ENCODE data around the gene BCL7C. TPM values are rescaled to one million over a fixed set of nuclear protein-coding genes. Genes with fewer than 3 reads are reported as not detected.
"Not testable (repeated sequence)": the region's sequence is repeated elsewhere in the genome, so short reads cannot be mapped to it uniquely, and the experiment has no call there.

Gene BCL7C
- total RNA-seq, 3 donors from 2014 or later = 22.1 to 24.8 (median 23.7) TPM

DNA sequence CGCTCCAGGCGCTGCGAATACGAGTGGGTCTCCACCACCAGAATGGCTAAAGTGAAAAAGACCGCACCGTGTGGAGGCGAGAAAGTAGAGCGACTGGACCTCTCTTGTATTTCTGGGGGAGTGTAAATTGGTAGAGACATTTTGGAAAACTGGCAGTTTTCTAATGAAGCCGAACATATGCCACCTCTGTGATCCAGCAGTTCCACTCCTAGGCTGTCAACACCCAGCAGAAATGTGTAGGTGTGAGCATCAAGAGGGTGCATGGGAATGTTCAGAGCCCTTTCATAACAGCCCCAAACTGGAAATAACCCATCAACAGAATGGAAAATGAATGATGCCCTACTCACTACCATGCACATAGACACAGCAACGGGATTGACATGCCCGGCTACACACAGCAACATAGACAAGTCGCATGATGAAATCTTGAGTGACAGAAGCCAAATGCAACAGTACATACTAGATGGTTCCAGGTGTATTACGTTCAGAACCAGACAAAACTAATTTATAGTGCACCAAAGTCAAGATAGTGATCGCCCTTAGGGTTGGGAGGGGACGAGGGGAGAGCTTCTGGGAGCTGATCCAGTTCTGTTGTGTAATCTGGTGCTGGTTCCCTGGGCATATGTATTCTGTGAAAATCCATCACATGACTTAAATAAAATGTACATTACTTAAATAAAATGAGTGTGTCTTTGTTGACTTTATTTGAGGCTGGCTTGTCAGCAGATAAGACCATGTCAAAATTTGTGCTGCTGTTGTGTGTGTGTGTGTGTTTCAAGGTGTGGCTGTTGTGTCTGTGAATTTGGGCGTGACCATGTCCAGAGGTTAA, 877 bp upstream of the BCL7C start:
- H3K9me3 Mint-ChIP-seq = no peaks in the 10 kb centered on the region
- no peak for ATAC-seq
- peaks cover 2% of the 10 kb centered on the region for H3K36me3 Mint-ChIP-seq (ENCODE audit: insufficient read depth)
- peak overlapping the region; percentile 77 for H3K4me3 Mint-ChIP-seq
- H3K27me3 Mint-ChIP-seq (ENCODE audit: low read depth) = no peaks in the 10 kb centered on the region
- DNase-seq = no peak
- peaks cover 35% of the 10 kb centered on the region for H3K4me1 Mint-ChIP-seq (ENCODE audit: low read depth)

DNA sequence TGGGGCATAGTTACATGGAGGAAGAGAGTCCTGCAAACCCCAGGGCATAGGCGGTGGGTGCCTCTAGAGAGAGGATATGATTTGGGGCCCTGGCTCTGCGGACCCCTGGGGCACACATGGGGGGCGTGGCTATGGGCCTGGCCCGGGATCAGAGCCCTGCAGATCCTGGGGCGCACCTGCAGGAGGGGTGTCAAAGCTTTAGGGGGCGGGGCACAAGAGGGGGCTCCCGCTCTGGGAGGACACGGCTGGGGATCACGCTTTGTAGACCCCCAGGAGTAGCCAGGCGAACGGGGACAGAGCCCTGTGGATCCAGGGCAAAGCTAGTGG, 497 bp downstream of the BCL7C start:
- DNase-seq = no peak
- Mint-ChIP-seq H3K9me3 (no peaks in the 10 kb centered on the region), H3K36me3 (ENCODE audit: insufficient read depth) (peaks cover 9% of the 10 kb centered on the region), H3K27me3 (ENCODE audit: low read depth) (no peaks in the 10 kb centered on the region), H3K4me1 (ENCODE audit: low read depth) (peaks cover 38% of the 10 kb centered on the region), H3K4me3 (peak overlapping the region; percentile 82)
- peak; percentile 3 to 8 for ATAC-seq

DNA sequence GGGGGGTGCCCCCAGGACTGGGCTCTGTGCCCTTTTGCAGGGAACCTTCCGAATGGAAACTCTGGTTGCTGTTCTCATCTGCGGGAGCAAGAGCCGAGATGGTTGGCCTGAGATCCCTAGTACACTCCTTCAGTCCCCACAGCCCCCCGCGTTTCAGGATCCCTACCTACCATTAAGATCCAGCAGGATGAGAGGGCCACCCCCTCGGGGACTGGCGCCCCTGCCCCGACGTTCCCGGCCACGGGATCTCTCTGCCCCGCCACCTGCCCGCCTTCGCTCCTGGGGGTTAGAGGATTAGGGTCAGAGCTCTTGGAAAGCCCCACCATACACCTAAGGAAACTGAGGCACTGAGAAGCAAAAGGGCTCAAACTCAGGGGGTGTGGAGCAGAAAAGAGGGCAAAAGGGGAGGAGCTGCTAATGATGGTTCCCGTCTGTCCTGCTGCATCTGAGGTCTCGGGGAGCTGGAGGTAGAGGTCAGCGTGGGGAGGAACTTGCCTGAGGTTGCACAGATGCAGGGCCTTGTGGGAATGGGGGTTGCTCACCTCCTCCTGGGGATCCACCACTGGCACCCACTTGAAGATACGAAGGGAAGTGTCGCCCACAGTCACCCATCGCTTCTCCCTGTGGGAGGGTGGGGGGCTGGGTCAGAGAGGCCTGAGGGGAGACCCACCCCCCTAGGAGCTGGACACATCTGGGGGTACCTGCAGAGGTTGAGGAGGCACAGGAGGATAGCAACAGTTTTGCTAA, 1.0 kb downstream of the BCL7C start:
- no peak for DNase-seq
- ATAC-seq = no peak
- no peaks in the 10 kb centered on the region for H3K9me3 Mint-ChIP-seq
- no peaks in the 10 kb centered on the region for H3K27me3 Mint-ChIP-seq (ENCODE audit: low read depth)
- H3K36me3 Mint-ChIP-seq (ENCODE audit: insufficient read depth) = peaks cover 9% of the 10 kb centered on the region
- peak overlapping the region; percentile 82 for H3K4me3 Mint-ChIP-seq
- H3K4me1 Mint-ChIP-seq (ENCODE audit: low read depth) = peaks cover 38% of the 10 kb centered on the region

DNA sequence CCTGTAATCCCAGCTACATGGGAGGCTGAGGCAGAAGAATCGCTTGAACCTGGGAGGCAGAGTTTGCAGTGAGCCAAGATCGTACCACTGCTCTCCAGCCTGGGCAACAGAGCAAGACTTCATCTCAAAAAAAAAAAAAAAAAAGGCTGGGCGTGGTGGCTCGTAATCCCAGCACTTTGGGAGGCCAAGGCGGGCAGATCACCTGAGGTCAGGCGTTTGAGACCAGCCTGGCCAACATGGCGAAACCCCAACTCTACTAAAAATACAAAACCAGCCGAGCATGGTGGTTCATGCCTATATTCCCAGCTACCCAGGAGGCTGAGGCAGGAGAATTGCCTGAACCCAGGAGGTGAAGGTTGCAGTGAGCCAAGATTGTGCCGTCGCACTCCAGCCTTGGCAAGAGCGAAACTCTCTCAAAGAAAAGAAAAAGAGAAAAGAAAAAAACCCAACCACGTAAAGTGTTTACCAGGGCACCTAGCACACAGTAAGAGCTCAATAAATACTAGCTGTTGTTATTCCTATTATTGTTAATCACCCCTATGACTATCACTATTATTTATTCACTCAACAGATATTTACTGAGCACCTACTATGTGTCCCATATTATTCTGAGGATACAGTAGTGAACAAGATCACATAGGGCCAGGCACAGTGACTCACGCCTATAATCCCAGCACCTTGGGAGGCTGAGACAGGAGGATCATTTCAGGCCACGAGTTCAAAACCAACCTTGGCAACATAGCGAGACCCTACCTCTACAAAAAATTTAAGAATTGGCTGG, 2.6 kb downstream of the BCL7C start:
- not testable (repeated sequence) for DNase-seq; H3K36me3 Mint-ChIP-seq (ENCODE audit: insufficient read depth); ATAC-seq; H3K4me3 Mint-ChIP-seq; H3K9me3 Mint-ChIP-seq; H3K27me3 Mint-ChIP-seq (ENCODE audit: low read depth)
- H3K4me1 Mint-ChIP-seq (ENCODE audit: low read depth) = peaks cover 32% of the 10 kb centered on the region

DNA sequence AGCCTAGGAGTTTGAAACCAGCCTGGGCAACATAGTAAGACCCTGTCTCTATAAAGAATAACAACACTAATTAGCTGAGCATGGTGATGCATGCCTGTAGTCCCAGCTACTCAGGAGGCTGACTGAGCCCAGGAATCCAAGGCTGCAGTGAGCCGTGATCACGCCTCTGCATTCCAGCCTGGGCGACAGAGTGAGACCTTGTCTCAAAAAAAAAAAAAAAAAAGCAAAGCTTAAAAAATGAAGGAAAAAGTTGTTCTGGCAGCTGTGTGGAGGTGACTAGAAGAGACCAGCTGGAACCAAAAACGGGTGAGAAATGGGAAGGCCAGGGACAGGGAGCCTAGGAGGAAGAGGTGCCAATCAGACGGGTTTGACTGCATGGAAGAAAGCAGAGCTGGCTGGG, 4.2 kb downstream of the BCL7C start:
- H3K27me3 Mint-ChIP-seq (ENCODE audit: low read depth) = no peaks in the 10 kb centered on the region
- DNase-seq = no peak
- peaks cover 23% of the 10 kb centered on the region for H3K4me1 Mint-ChIP-seq (ENCODE audit: low read depth)
- H3K4me3 Mint-ChIP-seq = no peak overlapping the region
- ATAC-seq = no peak
- H3K9me3 Mint-ChIP-seq = no peaks in the 10 kb centered on the region
- peaks cover 14% of the 10 kb centered on the region for H3K36me3 Mint-ChIP-seq (ENCODE audit: insufficient read depth)

DNA sequence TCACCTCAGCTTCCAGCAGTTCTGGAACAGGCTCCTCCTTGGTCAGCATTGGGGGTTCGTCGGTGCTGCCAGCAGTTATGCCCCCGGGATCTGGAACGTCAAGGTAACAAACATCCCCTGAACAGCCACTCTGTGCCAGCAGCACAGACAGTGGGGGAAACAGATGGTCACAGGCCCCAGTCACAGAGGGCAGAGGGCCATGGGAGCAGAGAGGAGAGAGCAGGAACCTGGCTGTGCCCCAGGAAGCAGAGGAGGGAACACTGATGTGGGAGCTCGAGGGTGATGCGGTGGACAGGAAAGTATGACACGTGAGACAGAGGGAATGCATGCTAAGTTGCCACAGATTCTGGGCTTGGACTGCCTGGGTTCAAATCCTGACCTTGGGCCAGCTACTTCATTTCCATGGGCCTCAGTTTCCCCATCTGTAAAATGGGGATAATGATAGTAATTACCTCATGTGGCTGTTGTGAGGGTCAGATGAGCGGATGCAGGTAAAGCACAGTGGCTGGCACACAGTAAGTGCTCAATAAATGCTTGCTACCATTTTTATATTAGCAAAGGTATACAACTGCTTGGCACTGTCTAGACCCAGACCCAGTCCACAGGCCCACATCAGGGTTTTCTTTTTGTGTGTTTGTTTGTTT, 4.9 kb downstream of the BCL7C start:
- no peaks in the 10 kb centered on the region for H3K9me3 Mint-ChIP-seq
- no peaks in the 10 kb centered on the region for H3K27me3 Mint-ChIP-seq (ENCODE audit: low read depth)
- ATAC-seq (no peak), DNase-seq (no peak)
- no peak overlapping the region for H3K4me3 Mint-ChIP-seq
- H3K36me3 Mint-ChIP-seq (ENCODE audit: insufficient read depth) = peaks cover 14% of the 10 kb centered on the region
- H3K4me1 Mint-ChIP-seq (ENCODE audit: low read depth) = peaks cover 19% of the 10 kb centered on the region

DNA sequence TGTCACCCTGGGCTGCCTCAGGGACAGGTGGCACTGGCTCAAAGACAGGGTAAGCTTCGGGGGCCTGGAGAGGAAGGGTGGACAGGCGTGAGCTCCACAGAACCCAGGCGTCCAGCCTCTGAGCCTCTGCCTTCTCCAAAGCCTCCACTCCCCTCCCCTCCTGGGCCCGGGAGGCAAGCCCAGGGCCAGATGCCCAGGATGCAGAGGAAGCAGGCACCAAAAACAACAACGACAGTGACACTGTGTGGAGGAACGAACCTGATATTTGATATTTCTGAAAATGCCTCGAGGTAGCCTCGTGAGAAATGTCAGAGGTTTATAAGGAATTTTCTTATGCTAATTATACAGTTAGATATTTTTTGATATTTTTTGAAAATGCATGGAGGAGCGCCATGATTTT, 6.0 kb downstream of the BCL7C start:
- H3K4me1 Mint-ChIP-seq (ENCODE audit: low read depth) = peaks cover 17% of the 10 kb centered on the region
- no peaks in the 10 kb centered on the region for H3K9me3 Mint-ChIP-seq
- ATAC-seq (no peak), DNase-seq (no peak)
- H3K36me3 Mint-ChIP-seq (ENCODE audit: insufficient read depth) = peaks cover 15% of the 10 kb centered on the region
- H3K4me3 Mint-ChIP-seq = no peak overlapping the region
- no peaks in the 10 kb centered on the region for H3K27me3 Mint-ChIP-seq (ENCODE audit: low read depth)

DNA sequence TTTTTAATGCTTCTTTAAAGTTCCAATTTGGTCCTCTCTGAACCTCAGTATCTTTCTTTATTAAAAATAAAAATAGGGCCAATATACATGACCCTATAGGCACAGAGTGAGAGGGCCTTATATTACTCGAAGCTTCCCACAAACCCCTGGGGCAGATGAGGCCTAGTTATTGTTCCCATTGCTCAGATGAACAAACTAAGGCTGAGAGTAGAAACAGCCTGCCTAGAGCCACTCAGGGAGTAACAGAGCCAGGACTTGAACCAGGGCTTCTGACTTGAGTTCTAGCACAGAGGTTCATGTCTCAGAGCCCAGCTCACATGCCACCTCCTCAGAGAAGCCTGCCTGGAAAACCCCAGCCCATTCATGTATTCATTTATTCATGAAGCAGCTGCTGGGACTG, 7.7 kb downstream of the BCL7C start:
- DNase-seq (no peak), ATAC-seq (no peak)
- no peaks in the 10 kb centered on the region for H3K9me3 Mint-ChIP-seq
- peaks cover 22% of the 10 kb centered on the region for H3K4me1 Mint-ChIP-seq (ENCODE audit: low read depth)
- peaks cover 18% of the 10 kb centered on the region for H3K36me3 Mint-ChIP-seq (ENCODE audit: insufficient read depth)
- no peak overlapping the region for H3K4me3 Mint-ChIP-seq
- H3K27me3 Mint-ChIP-seq (ENCODE audit: low read depth) = no peaks in the 10 kb centered on the region

DNA sequence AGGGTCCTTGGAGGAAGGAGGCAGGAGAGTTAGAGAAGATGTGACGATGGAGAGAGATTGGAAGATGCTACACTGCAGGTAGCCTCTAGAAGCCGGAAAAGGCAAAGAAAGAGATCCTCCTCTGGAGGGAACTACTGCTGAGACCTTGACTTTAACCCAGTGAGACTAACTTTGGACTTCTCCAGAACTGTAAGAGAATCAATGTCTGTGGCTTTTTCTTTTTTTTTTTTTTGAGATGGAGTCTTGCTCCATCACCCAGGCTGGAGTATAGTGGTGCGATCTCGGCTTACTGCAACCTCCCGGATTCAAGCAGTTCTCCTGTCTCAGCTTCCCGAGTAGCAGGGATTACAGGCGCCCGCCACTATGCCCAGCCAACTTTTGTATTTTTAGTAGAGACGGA, 8.7 kb downstream of the BCL7C start:
- Mint-ChIP-seq H3K27me3 (ENCODE audit: low read depth) (no peaks in the 10 kb centered on the region), H3K4me3 (no peak overlapping the region), H3K9me3 (no peaks in the 10 kb centered on the region), H3K4me1 (ENCODE audit: low read depth) (peaks cover 24% of the 10 kb centered on the region), H3K36me3 (ENCODE audit: insufficient read depth) (peaks cover 18% of the 10 kb centered on the region)
- DNase-seq (no peak), ATAC-seq (no peak)

DNA sequence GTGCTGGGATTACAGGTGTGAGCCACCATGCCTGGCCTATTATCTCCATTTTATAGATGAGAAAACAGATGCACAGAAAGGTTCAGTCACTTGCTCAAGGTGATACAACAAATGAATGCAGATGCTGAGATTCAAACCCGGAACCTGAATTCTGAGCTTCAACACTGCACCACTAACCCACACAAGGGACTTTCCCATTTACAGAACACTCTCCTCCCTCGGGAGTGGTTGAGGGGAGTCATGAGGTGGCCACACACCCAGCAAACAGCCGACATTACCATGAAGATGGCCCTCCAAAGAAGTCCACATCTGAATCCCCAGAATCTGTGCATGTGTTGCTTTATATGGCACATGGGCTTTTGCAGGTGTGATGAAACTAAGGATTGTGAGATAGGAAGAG, 9.1 kb downstream of the BCL7C start:
- Mint-ChIP-seq H3K4me3 (no peak overlapping the region), H3K9me3 (no peaks in the 10 kb centered on the region), H3K36me3 (ENCODE audit: insufficient read depth) (peaks cover 16% of the 10 kb centered on the region), H3K27me3 (ENCODE audit: low read depth) (no peaks in the 10 kb centered on the region), H3K4me1 (ENCODE audit: low read depth) (peaks cover 24% of the 10 kb centered on the region)
- DNase-seq (no peak), ATAC-seq (no peak)

DNA sequence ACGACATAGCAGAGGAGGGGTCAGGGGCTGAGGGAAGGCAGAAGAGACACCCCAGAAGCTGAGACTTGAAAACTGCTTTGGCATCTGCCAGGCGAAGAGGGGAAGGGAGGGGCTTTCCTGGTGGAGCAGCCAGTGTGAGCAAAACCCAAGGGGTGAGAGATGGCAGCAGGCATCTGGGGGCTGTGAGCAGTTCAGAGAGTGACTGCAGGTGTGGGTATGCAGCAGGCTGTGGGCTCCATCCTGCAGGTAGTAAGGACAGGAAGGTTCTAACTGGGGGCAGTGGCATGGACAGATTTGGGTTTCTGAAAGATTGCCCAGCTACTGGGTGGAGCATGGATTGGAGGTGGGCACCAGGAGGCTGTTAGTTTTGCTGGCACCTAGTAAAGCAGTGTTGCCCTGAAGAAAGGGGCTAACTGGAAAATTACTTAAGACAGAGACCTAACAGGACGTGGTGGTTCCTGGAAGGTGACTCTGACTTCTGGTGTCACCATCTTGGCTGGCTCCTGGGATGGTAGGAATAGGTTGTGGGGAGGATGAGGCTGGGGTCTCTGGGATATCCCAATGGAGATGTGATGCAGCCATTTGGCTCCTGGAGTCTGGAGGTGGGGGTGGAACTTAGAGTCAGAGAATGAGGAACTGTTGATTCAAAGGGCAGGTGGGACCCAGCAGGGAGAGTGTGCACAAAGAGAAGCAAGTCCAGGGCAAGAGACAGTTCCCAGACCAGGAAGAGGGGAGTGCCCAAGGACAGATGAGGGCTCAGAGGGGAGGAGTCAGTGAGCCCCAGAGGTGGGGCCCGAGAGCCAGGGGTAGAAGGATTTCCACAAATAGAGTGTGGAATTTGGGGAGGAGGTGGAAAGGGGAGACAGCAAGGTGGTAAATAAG, 11.2 kb downstream of the BCL7C start:
- no peak overlapping the region for H3K4me3 Mint-ChIP-seq
- no peak for ATAC-seq
- H3K4me1 Mint-ChIP-seq (ENCODE audit: low read depth) = peaks cover 27% of the 10 kb centered on the region
- DNase-seq = no peak
- no peaks in the 10 kb centered on the region for H3K27me3 Mint-ChIP-seq (ENCODE audit: low read depth)
- no peaks in the 10 kb centered on the region for H3K9me3 Mint-ChIP-seq
- peaks cover 9% of the 10 kb centered on the region for H3K36me3 Mint-ChIP-seq (ENCODE audit: insufficient read depth)

DNA sequence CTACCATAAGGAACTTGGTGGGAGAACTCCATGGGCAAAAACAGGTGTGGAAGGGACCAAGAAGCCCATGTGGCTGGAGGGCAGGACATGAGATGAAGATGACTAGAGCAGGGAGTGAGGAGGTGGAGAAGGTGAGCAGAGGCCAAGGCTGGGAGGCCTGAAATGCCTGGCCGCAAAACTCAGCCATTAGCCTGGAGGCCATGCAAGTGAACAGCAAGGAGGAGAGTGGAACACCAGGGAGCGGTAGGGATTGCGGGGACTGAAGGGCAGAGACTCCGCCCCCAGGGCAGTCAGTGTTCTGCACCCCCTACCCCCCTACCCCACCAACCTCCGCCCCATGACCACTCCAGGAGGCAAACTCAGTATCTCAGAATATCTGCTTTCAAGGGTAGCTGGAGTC, 17.0 kb downstream of the BCL7C start:
- no peaks in the 10 kb centered on the region for H3K27me3 Mint-ChIP-seq (ENCODE audit: low read depth)
- no peaks in the 10 kb centered on the region for H3K9me3 Mint-ChIP-seq
- no peak for ATAC-seq
- DNase-seq = no peak
- H3K4me1 Mint-ChIP-seq (ENCODE audit: low read depth) = peaks cover 45% of the 10 kb centered on the region
- peak overlapping the region; percentile 96 for H3K4me3 Mint-ChIP-seq
- peaks cover 8% of the 10 kb centered on the region for H3K36me3 Mint-ChIP-seq (ENCODE audit: insufficient read depth)

DNA sequence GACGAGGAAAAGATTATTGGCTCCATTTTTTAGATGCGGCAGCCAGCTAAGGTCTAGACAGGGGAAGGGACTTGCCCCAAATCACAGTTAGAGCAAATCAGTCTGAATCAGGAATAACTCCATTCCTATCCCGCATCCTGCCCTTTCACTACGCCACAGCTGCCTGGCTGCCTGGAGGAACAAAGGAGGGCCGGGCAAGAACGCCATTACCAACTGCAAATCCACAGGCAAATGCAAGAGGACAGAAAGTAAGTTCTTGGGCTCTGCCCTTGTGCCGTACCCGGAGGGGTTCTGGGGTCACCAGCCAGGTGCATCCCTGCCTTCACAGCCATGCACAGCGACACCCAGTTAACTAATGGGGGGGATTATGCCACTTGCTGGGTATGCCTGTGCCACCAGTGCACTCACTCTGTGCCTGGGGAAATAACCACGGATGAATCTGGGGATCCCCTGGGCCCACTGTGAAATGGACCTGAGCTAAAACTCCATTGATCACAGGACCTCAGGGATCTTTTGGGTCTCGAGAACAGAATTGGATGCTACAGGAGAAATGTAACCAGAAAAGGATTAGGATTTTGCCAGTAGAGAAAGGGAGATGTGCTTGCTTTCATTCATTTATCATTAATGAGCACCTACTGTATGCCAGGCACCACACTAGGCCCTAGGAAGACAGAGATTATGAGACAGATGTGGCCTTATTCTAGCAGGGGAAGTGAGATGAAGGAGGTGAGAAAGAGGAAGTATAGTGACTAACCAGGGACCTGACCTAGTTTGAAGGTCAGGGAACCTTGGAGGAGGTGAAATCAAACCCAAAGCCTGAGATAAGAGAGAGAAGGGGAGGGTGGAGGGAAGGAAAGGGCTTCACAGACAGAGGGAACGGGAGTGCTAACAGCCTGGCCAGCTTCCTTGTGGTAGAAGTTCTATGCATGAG, 17.7 kb downstream of the BCL7C start:
- ATAC-seq (peak; percentile 44 to 50), DNase-seq (no peak)
- H3K36me3 Mint-ChIP-seq (ENCODE audit: insufficient read depth) = peaks cover 8% of the 10 kb centered on the region
- H3K4me1 Mint-ChIP-seq (ENCODE audit: low read depth) = peaks cover 41% of the 10 kb centered on the region
- peak overlapping the region; percentile 96 for H3K4me3 Mint-ChIP-seq
- H3K27me3 Mint-ChIP-seq (ENCODE audit: low read depth) = no peaks in the 10 kb centered on the region
- no peaks in the 10 kb centered on the region for H3K9me3 Mint-ChIP-seq

Data from activated T-cell treated with anti-CD3 and anti-CD28 coated beads, Interleukin-2, amount 50 U/mL, for 4 hours (primary cell).